ENCODE data around the gene BUD31.
"Not testable (repeated sequence)": the region's sequence is repeated elsewhere in the genome, so short reads cannot be mapped to it uniquely, and the experiment has no call there.

BUD31 gene

DNA sequence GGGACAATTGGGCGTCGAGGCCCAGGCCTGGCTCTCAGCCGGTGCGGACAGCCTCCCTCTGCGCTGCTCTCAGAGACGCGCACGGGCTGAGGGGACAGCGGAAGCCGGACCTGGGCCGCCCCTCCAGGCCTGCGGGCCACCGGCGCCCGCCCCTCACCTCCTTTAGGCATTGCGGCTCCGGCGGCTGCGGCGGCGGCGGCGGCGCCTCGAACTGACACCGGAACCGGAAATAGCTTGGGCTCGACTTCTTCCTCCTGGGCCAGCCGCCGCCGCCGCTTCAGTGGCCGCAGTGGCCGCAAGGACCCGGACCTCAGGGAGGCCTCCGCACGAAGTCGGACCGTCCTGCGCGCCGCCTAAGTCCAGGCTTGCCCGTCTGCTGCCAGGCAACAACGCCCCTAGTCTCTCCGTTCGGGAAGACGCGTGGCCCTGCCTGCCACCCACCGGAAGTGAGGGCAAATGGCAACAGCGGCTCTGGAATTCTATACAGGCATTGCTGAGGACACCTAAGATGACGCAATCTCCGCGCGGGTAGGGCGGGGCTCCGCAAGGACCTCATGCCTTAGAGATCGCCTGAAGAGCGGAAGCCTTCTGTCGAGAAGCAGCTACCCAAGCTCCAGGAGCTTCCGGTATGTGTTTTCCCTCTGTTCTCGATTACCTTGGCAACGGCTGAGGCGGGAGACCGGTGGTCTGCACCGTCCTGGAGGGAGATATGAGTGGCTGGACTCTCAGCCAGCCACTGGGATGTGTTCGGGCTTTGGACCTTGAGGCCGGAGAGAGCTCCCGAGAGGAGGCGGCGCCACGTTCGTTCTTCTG lies at the start of gene BUD31, which contains the start of gene PDAP1:
Gene BUD31, plus strand, starts transcription at position 591 of the 813 bp plus-strand sequence. CDS start 2,124 bp downstream, outside the sequence.
Gene PDAP1, minus strand, starts transcription at position 219 of the 813 bp plus-strand sequence. Its CDS starts 49 bp downstream, at position 170.
- in situ Hi-C loops (cut with HindIII; ENCODE audit: low sequenced_read_pairs), result no loop called here

DNA sequence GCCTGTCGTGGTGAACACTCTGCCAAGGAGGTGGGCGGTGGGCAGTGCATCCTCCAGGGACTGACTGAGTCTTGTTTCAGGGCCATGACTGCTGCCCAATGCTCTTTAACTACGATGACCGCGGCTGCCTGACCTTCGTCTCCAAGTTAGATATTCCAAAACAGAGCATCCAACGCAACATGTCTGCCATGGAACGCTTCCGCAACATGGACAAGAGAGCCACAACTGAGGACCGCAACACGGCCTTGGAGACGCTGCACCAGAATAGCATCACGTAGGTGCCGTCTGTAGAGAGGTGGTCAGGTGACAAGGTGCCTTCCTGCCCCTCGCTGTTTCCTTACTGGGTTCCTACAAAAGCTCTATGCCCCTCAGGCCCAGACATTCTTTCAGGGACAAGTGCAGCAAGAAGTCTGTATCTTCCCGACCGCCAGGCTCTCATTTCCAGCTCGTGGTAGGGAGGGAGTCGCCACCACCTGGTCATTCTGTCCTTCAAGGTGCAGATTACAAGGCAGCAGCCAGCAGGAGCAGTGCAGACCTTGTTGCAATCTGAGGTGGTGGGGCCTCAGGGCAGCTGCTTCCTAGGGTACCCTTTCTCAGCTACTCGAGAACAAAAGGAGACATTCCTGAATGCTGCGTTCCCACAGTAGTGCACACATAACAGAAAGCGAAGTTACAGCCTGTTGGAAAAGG lies 49.2 kb upstream of the BUD31 start:
- in situ Hi-C loops (cut with HindIII; ENCODE audit: low sequenced_read_pairs), result no loop called here

DNA sequence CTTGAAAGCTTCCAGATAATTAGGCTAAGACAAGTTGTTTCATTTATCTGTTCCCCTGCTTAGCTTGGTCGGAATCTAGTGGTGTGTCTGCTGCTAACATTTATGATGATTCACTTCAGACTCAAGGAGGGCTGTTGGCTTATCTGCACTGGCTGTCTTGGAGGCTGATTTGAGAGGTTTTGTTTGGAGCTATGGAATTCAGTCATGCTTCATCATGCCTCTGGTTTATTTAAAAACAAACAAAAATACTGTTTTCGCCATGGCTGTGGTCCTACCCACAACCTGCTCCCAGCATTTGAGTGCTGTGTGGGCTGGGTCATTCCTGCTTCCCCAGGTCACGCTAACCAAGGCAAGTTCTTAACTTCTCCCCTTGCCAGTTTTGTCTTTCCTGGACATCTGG lies 46.0 kb upstream of the BUD31 start:
- in situ Hi-C loops (cut with HindIII; ENCODE audit: low sequenced_read_pairs), result no loop called here

DNA sequence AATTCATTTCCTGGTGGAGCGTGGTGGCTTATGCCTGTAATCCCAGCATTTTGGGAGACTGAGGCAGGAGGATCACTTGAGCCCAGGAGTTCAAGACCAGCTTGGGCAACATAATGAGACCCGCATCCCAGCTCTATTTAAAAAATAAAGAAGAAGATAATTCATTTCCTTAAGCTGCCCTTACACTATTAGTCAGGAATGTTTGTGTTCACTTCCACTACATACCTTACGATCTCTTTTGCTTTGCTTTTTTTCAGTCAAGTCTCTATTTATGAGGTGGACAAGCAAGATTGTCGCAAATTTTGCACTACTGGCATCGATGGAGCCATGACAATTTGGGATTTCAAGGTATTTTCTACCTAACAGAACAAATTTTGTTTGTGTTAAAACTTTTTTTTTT lies 45.5 kb upstream of the BUD31 start:
- in situ Hi-C loops (cut with HindIII; ENCODE audit: low sequenced_read_pairs), result no loop called here

DNA sequence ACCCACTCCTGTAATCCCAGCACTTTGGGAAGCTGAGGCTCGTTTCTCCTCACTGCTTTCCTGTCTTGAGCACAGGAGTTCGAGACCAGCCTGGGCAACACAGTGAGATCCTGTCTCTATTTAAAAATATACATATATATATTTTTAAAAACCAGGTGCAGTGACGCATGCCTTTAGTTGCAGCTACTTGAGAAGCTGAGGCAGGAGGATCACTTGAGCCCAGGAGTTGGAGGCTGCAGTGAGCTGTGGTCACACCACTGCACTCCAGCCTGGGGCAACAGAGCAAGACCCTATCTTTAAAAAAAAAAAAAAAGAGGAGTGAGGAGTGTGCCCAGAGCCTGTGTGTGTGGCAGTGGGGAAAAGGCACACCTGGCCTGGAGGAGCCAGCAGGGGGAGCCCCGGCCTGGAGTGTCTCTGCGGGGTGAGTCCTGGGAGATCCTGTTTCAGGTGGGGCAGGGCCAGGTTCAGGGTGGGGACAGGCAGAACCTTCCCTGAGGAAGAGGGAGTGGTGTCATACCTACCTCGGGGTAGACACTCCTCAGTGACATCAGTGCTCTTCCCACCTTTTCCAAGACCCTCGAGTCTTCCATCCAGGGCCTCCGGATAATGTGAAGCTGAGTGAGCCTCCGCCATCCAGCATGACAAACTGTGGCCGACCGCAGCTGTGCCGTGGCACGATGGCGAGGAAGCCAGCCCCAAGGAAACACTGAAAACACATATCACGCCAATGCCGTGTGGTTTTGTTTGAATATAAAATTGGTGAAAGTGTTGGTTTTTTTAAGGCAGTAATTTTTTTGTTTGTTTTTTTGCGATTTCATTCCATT lies 43.2 kb upstream of the BUD31 start:
- in situ Hi-C loops (cut with HindIII; ENCODE audit: low sequenced_read_pairs), result no loop called here

DNA sequence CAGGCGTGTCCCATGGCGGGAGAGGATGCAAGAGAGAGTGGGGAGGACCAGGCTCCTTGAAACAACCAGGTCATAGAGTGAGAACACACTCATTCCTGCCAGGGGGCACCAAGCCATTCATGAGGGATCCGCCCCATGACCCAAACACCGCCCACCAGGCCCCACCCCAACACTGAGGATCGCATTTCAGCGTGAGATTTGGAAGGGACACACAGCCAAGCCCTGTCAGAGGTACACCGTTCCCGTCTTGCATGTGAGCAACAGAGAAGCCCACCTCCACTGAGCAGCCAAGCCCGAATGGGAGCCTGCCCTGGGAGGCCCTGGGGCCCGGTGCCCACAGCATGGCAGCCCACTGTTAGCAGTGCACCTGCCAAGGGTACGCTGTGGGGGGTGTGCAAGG lies 42.1 kb upstream of the BUD31 start:
- in situ Hi-C loops (cut with HindIII; ENCODE audit: low sequenced_read_pairs), result no loop called here

DNA sequence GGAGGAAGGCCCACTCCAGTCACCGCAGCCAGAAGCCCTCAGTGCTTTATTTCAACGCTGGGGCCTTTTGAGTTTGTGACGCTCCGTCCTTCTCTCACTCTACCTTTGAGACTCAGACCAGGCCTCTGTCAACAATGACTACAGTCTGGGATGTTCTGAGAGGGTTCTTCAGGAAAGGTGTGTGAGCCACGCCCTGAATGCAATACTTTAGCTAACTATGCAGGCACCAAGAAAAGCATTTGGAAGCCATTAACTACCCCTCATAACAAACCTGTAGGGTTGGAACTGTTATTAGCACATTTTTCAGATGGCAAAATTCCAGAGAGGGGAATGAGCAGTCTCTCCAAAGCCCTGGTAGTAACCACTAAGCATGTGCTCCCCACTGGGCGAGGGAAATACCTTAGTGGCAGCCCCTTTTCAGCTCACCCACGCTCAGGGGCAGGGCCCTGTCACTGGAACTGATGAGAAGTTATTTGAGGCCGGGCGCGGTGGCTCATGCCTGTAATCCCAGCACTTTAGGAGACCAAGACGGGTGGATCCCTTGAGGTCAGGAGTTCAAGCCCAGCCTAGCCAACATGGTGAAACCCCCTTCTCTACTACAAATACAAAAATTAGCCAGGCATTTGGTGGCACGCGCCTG lies 39.9 kb upstream of the BUD31 start:
- in situ Hi-C loops (cut with HindIII; ENCODE audit: low sequenced_read_pairs), result no loop called here

DNA sequence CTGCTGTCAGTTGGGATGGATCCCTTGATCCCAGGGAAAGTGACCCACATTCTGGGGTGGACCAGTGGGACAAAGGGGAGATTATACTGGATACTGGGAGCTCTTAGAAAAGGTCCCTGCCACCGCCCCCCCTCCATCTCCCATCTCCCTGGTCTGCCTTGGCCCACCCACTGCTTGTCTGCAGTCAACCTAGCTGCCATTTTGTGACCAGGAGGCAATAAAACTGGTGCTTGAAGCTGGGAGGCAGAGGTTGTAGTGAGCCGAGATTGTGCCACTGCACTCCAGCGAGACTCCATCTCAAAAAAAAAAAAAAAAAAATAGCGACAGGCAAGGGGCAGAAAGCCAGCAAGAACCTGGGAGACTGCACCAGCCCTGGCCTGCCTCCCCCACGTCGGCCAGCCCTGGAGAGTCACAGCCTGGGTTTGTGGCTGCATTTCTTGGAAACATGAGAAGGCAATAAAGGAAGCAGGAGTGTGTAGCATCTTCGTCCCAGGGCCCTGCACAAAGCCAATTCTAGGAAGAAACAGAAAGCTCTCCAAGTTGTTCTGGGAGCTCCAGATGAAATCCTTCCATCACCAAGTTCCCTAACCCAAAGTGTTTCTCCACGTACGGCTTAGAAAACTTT lies 38.9 kb upstream of the BUD31 start:
- in situ Hi-C loops (cut with HindIII; ENCODE audit: low sequenced_read_pairs), result no loop called here

DNA sequence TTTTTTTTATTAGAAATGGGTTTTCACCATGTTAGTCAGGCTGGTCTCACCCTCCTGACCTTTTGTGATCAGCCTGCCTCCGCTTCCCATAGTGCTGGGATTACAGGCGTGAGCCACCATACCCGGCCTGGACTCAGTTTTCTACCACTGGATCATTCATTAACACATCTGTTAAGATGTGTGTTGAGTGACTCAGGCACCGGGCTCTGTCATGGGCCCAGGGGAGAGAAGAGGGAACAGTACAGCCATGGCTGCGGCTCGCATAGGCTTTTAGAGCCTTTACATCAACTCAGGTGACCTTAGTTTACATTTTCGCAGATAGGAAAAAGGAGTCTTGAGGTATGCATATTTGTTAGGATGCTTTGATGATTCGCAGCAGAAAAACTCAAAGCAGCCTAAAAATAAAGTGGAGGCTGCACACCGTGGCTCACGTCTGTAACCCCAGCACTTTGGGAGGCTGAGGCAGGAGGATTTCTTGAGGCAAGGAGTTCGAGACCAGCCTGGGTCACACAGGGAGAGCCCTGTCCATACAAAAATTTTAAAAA lies 37.3 kb upstream of the BUD31 start:
- in situ Hi-C loops (cut with HindIII; ENCODE audit: low sequenced_read_pairs), result no loop called here

DNA sequence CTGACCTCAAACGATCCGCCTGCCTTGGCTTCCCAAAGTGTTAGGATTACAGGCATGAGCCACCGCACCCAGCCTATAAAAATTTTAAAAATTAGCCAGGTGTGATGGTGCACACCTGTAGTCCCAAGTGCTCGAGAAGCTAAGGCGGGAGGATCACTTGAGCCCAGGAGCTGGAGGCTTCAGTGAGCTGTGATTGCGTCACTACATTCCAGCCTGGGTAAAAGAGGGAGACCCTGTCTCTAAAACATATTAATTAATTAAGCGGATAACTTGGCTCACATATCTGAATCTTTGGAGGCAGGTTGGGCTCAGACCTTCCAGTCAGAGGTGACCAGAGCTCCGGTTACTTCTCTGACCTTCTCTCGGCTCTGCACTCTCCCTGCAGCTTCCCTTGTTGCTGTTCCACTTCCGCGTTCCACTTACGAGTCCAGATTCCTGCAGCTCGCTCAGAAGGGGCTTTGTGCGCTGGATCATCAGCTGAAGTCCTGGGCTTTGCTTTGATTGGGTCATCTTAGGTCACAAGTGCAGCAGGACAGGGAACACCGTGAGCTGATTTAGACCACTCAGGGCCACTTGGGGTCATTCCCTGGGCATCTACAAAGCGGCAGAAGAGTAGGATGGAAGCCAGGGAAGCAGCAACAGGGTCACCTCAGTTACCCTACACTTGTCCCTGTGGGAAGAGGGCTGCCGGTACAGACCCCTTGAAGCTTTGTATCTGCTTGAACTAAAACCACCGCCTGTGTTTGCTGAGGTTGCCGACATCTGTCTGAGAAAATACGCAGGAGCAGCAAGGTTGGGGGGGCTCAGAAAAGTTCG lies 36.3 kb upstream of the BUD31 start:
- in situ Hi-C loops (cut with HindIII; ENCODE audit: low sequenced_read_pairs), result no loop called here

DNA sequence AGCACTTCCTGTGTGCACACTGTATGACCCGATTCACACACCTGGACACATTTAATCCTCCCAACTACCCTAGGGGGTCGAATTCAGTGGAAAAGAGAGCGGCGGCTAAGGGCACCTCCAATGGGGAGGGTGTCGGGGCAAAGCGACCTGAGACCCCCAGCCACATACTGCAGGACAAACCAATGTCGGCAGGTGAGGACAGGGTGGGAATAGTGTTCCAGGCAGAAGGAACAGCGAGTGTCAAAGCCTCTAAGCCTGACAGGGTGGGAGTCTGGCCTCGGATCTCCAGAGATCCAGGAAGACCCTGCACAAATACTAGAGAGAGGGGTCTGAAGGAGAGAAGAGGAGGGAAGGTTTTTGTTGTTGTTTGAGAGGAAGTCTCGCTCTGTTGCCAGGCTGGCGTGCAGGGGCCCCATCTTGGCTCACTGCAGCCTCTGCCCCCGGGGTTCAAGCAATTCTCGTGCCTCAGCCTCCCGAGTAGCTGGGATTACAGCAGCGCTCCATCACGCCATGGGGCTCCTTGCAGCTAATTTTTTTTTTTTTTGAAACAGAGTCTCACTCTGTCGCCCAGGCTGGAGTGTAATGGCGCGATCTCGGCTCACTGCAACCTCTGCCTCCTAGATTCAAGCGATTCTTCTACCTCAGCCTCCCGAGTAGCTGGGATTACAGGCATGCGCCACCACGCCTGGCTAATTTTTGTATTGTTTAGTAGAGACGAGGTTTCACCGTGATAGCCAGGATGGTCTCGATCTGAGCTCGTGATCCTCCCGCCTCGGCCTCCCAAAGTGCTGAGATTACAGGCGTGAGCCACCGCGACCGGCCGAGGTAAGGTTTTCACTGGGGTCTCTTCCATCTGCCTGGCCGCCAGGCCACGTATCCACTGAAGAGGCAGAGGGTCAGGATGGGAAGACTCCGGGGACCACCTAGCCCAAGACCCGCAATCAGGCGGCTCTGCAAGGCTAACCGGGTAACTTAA lies 35.4 kb upstream of the BUD31 start:
- in situ Hi-C loops (cut with HindIII; ENCODE audit: low sequenced_read_pairs), result no loop called here

DNA sequence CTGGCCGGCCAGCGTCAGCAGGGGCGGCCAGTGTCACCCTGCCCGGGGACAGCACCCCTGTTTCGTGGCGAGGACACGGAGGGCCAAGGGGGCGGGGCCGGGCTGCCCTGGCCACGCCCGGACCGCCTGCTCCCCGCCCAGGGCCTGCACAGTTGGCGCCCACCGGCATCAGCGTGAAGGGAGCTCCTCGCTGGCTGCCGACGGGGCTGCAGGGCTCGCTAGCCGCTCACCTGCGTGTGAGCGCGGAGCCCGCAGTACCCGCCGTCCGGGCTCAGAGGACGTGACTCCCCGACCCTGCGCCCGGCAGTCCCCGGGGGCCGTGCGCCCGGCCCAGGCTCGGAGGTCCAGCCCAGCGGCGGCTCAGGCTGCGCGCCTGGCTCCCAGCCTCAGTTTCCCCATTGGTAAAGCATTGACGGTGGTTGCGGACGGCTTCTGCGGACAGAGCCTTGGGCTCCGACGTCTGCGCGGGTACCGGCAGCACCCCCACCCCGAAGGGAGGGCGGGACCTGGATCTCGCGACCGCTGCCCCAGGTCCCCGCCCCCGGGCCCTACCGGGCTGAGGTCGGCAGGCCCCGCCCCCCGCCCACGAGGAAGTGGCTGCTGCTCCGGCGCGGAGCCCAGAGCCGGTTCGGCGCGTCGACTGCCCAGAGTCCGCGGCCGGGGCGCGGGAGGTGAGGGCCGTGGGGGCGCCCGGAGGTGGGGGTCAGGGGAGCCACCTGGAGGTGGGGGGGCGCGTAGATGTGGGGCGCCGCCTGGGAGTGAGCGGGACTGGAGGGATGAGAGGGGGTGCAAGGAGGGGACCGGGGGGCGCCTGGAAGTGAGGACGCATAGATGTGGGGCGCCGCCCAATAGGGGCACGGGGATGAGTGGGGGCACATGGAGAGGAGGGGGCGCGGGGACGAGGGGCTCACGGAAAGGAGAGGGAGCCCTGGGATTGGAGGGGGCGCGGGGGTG lies 34.4 kb upstream of the BUD31 start, which contains the start of gene ARPC1B:
Gene ARPC1B, plus strand, starts transcription at position 620 of the 954 bp plus-strand sequence. CDS start 10,985 bp downstream, outside the sequence.
- in situ Hi-C loops (cut with HindIII; ENCODE audit: low sequenced_read_pairs), result no loop called here

DNA sequence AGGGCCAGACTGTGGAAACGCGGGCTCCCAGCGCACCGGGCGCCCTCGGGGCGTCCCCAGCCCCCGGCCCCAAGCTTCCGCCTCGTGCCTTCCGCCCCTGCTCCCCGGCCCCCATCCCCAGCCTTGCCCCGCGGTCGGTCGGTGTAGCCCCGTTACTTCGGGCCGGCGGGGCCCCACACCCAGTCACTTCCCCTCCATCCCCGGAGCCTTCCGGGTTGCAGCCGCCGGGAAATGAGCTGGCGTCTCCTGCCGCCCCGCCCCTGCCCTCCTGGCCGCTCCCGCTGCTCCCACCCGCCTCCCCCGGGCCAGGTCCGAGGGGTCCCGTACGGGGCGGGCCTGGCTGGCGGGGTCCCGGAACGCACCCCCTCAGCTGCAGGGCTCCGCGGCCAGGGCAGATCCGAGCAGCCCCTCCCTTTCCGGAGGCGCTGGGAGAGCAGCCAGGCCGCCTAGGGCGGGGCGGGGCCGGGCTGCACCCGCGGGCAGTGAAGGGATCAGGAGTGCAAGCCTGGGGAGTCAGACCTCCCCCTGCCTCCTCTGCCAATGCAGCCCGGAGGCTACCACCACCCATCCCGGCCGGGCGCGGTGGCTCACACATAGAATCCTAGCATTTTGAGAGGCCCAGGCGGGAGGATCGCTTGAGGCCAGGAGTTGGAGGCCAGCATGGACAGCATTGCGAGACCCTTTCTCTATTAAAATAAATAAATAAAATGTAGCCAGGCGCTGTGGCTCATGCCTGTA lies 33.5 kb upstream of the BUD31 start:
- in situ Hi-C loops (cut with HindIII; ENCODE audit: low sequenced_read_pairs), result no loop called here

DNA sequence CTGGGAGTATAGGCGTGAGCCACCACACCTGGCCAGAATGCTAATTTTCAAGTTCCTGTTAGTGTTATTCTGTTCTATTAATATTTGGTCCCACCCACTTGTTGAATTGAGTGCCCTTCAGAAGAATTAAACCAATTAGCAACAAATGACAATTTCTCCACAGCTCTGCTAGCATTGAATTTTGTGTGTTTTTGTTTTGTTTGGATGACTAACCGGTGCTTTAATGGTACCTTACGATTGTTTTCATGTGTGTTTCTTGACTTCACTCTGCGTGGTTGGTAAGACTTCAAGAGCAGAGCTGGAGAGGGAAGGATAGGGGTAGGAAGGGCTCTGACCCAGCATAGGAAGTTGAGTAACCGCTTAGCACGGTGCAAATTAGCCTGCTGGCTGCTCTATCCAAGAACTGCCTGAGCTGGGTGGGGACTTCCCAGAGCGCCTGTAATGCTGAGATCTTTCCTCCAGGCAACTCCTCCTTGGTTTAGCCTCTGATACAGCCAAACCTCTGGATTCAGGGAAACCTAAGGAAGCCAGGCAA lies 29.7 kb upstream of the BUD31 start:
- in situ Hi-C loops (cut with HindIII; ENCODE audit: low sequenced_read_pairs), result no loop called here

DNA sequence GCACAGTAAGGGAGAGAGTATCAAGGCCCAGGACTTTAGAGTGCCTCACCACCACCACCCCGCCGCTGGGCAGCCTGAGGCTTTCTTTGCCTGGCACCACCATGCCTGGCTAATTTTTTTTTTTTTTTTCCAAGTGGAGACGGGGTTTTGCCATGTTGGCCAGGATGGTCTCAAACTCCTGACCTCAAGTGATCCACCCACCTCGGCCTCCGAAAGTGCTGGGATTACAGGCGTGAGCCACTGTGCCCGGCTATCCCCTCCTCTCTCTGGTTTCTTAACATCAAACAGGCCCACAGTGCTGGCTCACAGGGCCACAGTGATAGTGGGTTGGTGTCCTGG lies 29.1 kb upstream of the BUD31 start:
- in situ Hi-C loops (cut with HindIII; ENCODE audit: low sequenced_read_pairs), result not testable (repeated sequence)

Measured in DLD1 (cell line).